ENCODE measurements around the gene CALHM5.
"Not testable (repeated sequence)": the region's sequence is repeated elsewhere in the genome, so short reads cannot be mapped to it uniquely, and the experiment has no call there.

The CALHM5 gene, protein sequence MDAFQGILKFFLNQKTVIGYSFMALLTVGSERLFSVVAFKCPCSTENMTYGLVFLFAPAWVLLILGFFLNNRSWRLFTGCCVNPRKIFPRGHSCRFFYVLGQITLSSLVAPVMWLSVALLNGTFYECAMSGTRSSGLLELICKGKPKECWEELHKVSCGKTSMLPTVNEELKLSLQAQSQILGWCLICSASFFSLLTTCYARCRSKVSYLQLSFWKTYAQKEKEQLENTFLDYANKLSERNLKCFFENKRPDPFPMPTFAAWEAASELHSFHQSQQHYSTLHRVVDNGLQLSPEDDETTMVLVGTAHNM

DNA sequence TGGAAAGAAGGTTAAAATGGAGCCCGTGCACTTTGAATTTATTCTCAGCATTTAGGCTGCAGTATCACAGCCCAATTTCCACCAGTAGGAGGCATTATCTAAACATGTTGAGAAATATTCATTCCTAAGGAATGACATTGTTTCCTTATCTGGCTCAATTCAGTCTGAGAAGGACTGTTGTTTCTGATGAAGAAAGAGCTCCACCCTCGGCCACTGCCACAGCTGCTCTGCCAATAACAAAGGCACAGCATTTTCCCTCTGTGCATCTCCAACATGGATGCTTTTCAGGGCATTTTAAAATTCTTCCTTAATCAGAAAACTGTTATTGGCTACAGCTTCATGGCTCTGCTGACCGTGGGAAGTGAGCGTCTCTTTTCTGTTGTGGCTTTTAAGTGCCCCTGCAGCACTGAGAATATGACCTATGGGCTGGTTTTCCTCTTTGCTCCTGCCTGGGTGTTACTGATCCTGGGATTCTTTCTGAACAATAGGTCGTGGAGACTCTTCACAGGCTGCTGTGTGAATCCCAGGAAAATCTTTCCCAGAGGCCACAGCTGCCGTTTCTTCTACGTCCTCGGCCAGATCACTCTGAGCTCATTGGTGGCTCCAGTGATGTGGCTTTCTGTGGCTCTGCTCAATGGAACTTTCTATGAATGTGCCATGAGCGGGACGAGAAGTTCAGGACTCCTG, at the start of gene CALHM5:
TSS of gene CALHM5 (plus strand) at position 216 of the 687 bp plus-strand sequence. CDS start at position 274, 58 bp downstream.
- DNase-seq (ENCODE audit: low read depth) = peak; percentile 88

DNA sequence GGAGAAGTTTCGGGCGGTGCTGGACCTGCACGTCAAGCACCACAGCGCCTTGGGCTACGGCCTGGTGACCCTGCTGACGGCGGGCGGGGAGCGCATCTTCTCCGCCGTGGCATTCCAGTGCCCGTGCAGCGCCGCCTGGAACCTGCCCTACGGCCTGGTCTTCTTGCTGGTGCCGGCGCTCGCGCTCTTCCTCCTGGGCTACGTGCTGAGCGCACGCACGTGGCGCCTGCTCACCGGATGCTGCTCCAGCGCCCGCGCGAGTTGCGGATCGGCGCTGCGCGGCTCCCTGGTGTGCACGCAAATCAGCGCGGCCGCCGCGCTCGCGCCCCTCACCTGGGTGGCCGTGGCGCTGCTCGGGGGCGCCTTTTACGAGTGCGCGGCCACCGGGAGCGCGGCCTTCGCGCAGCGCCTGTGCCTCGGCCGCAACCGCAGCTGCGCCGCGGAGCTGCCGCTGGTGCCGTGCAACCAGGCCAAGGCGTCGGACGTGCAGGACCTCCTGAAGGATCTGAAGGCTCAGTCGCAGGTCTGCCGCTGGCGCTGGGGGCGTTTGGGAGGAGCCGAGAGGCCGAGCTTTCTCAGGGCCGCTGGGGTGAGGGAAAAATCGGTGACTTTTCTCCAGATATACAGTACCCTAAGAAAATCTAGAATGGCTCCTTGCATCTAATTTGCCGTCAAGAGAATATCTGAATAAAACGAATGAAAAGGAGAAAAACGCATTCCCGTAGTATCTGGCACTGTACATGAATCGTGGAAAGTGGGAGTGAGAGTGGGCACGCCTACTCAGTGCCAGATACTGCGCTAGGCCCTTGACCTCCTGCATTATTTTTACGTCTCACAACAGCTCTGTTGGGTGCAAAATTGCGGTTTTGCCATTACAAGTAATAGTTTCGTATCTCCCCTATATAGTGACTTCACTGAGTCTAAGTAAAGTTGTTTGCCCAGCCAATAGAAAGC, 49.2 kb upstream of the CALHM5 start:
- peak; percentile 42 for DNase-seq (ENCODE audit: low read depth)

DNA sequence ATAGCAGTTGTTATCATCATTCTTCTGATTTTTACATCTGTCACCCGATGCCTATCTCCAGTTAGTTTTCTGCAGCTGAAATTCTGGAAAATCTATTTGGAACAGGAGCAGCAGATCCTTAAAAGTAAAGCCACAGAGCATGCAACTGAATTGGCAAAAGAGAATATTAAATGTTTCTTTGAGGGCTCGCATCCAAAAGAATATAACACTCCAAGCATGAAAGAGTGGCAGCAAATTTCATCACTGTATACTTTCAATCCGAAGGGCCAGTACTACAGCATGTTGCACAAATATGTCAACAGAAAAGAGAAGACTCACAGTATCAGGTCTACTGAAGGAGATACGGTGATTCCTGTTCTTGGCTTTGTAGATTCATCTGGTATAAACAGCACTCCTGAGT, 48.1 kb upstream of the CALHM5 start:
- no peak for DNase-seq (ENCODE audit: low read depth)

DNA sequence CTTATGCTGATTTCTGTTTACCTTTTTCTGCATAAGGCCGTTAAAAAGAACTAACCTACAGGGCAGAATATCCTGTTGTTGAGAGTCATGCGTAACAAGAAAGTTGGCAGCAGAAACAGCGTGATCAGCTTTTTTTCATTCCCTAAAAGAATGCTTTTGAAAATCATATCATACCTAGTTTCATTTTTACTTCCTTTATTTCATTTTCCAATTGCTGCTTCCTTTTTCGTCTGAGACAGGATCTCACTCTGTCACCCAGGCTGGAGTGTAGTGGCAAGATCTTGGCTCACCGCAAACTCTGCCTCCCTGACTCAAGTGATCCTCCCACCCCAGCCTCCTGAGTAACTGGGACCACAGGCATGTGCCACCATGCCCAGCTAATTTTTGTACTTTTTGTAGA, 46.2 kb upstream of the CALHM5 start:
- no peak for DNase-seq (ENCODE audit: low read depth)

DNA sequence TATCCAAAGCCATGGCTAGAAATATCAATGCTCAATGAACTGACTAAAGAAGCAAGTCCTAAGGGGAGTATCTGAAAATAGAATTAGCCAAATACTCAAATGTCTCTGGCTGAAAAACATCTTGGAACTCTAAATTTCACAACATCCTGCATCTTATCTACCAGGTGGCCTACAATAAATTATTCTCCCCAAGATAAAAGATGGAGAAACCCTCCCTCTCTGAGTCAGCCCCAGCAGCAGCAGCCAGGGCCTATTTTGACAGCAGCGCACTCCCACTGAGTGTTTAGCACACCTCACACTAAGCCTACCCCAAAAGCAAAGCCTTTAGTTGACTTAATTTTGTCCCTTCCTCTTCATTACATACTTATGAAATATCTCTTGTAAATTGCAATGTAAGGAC, 44.3 kb upstream of the CALHM5 start:
- no peak for DNase-seq (ENCODE audit: low read depth)

DNA sequence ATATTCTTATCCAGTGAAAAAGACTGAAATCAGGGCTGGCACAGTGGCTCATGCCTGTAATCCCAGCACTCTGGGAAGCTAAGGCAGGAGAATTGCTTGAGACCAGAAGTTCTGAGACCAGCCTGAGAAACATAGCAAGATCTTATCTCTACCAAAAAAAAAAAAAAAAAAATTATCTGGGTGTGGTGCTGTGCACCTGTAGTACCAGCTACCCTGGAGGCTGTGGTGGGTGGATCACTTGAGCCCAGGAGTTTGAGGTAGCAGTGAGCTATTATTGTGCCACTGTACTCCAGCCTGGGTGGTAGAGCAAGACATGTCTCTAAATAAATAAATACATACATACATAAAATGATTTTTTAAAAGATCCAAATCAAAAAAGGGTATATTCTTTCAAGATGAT, 43.9 kb upstream of the CALHM5 start:
- no peak for DNase-seq (ENCODE audit: low read depth)

DNA sequence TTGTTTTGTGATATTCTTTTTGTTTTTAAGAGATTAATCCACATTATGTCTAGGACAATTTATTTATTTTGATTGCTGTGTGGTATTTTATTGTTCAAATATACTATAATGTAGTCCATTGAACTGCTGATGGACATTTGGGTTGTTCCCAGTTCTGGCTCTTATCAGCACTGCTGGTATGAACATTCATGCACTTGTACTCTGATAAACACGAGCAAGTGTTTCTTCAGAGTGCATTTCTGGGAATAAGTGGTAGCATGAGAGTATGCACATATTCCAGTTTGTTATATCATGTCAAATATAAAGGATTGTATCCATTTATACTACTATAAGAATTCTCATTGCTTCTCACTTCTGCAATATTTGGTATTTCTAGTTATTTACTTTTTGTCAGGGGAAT, 43.1 kb upstream of the CALHM5 start:
- DNase-seq (ENCODE audit: low read depth) = no peak

DNA sequence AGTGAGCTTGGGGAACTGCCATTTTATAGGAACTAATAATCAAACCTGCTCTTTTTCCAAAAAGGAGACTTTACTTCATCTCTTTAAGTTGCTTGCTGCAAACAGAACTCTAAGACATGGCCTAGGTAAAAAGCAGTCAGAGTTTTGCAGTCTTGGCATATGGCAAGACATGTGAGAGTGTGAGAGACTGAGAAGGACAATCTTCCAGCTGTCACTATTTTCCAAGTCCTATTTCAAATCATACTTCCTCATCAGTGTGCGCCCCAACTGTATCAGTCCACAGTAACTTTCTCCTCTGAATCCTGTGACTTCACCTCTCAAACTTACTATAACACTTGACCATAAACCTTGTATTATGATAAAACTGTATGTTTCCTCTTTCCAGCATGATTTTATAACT, 39.9 kb upstream of the CALHM5 start:
- no peak for DNase-seq (ENCODE audit: low read depth)

DNA sequence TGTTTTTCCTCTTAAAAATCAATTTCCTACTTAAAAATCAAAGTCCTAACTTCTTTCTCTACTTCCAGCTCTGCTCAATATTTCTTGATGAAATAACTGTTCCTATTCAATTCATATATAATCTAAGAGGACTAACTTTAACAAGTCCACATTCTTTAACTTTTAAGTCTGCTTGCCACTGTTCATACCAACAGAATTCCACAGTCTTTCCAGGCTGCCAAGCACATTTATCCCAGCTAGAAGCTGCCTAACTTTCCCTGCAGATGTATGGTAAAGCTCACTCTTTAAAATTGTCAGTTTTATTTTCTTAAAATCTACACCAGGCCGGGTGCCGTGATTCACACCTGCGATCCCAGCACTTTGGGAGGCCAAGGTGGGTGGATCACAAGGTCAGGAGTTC, 38.7 kb upstream of the CALHM5 start:
- DNase-seq (ENCODE audit: low read depth) = peak; percentile 13

DNA sequence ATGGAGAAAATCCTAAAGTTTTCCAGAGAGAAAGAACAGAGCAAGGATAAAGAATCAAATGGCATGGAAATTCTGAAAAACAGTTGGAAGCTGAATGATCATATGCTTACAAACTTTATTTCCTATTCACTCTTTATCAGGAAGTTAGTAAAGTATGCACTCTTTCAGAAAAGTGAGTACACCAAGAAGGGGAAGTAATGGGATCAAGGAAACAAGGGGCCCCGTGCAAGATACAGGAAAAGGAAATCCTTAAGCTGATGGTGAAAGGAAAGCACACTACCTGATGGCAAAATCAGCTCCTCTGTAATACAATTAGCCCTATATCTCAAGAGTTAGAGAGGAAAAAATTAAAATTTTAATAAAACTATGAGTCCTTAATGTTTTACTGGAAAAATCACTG, 36.3 kb upstream of the CALHM5 start:
- DNase-seq (ENCODE audit: low read depth) = no peak

DNA sequence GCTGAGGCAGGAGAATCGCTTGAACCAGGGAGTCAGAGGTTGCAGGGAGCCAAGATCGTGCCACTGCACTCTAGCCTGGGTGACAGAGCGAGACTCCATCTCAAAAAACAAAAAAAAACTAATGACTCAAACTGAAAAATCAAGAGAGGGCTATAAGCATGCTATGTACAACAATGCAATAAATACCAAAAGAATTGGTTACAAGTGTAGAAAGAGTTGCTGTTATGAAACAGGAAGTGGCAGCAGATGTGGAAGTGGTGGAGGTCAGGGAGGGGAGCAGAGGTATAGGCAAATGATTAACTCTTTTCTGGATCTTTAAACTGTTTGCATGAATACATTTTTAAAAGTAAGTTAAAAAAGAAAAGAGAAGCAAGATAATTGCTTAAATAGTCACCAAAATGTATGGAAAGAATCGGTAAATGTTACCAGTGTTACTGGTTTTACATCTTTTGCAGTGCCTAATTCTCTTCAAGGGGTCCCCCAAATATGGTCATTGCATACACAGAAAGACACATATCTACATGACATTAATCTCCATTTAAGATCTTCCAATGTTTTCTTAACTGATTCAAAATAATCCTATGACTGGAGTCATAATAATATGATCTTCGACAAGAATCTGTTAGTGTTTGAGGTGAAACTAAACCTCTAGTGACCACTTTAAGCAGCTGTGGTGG, 35.3 kb upstream of the CALHM5 start:
- DNase-seq (ENCODE audit: low read depth) = peak; percentile 7

DNA sequence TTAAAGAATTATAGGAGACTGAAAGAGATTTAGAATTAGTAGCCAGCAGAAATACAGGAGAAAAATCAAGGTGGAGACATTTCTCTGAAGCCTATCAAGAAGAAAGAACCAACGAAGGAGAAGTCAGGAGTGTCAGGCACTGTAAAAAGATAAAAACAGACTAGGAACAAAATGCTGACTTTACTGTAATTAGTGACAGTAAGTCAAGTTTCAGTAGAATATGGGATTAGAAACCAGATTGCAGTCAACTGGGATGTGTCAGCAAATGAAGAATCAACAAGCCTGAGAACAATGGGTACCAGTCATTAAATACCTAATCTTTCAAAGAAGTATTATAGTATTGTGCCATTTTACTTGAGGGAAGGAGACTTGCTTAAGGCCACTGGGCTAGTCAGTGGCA, 28.7 kb upstream of the CALHM5 start:
- DNase-seq (ENCODE audit: low read depth) = no peak

DNA sequence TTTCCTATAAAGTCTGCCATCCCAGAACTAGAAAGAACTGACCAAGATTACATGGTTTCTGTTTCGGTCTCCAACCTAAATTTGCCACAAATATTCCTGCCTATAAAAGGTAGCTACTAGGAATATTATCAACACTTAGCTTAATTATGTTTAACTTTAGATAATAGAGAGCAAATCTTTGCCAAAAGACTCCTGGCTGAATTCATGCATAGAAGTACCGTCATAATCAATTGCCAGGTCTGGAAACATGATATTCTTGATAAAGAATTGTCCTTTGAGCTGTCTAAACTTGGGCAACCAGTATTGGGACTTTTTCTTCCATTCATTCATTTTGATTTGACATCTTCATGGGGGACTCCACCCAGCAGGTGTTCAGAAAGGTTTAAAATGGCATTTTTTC, 27.8 kb upstream of the CALHM5 start:
- DNase-seq (ENCODE audit: low read depth) = no peak

DNA sequence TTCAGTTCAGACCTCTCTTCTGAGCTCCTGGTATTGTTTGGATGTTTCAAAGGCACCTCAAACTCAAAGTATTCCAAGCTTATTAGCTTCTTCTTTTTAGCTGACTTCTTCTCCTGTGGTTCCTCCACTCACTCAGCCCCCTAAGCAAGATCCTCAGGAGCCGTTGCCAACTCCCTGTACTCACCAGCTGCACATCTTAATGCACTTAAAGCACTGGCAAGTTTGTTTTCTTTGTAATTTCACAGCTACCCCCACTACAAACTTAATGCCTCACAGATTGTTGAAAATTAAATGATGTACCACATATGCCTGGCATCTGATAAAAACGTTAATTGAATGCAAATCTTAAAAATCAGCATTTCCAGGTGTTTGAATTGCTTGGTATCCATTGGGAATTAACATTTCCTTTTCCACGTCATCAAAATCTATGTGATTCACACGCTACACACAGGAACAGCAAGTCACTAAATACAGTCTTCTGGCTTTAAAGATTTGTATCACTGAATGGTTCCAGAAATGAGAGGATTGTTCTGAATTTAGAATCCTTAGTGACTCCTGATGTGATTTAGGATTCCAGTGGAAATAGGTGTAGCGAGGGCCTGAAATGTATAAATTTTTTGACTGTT, 25.8 kb upstream of the CALHM5 start:
- no peak for DNase-seq (ENCODE audit: low read depth)

DNA sequence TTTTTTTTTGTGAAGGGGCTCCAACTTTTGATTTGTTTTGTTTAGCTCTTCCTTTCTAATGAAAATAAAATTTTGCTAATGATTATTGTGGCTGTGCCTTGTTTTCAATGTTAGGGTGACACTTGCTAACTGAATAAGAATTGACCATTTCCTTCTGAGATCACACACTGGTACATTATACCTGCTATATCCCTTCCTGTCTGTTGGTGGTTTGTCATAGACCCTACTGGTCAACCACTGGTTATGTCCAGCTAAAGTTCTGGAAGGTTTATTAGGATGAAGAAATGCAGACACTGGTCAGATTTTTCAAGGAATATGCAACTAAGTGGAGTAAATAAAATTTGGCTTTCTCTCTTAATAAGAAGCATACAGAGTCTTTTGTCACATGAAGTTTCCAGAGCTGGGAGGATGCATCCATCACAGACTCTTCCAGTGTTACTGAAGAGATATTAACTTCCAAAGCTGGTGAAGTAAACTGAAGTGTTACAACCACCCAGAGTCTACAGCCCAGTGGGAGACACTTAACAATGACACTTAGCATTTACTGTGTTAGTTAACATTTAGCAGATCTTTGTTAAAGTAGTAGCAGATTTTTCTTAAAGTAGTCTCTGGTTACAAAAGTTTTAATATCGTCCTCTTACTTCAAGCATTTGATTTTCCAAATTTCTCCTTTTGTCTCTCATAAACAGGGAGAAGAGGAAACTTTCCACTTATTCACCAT, 19.7 kb upstream of the CALHM5 start:
- no peak for DNase-seq (ENCODE audit: low read depth)

DNA sequence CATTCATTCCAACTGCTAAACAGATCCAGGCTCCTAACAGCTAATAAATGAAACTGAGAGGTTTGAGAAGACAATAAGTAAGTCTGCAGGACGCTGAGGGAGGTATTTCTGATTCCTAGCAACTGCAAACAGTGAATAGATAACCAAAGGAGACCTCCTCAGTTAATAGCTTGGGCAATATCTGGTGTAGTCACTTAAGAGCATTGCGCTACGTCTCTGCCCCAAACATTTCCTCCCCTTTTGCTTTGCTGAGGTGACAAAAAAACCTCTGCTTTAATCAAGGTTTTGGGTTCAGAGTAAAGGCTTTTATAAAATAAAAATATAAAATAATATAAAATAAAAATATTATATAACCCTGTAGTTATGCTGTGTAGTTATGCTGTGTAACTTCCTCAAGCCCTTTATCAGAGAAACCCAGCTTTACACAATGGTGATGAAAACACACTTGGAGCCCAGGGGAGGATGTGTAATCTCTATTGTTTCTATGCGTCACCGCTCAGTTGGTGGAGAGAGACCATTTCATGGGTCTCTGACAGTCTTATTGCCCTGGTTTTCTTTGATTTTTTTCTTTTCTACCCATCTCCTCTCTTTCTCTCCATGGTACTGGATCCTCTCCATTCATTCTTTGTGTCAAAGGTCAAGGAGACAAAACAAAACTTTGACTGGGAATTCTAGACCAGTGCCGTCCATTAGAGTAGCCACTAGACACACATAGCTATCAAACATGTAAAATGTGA, 18.9 kb upstream of the CALHM5 start:
- no peak for DNase-seq (ENCODE audit: low read depth)

DNA sequence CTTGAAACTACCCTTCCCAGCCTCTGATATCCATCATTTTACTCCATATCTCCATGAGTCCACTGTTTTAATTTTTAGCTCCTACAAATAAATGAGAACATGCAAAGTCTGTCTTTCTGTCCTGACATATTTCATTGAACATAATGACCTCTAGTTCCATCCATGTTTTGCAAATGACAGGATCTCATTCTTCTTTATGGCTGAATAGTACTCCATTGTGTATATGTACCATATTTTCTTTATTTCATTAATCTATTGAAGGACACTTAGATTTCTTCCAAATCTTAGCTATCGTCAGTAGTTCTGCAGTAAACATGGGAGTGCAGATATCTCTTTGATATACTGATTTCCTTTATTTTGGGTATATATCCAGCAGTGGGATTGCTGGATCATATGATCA, 16.3 kb upstream of the CALHM5 start:
- not testable (repeated sequence) for DNase-seq (ENCODE audit: low read depth)

DNA sequence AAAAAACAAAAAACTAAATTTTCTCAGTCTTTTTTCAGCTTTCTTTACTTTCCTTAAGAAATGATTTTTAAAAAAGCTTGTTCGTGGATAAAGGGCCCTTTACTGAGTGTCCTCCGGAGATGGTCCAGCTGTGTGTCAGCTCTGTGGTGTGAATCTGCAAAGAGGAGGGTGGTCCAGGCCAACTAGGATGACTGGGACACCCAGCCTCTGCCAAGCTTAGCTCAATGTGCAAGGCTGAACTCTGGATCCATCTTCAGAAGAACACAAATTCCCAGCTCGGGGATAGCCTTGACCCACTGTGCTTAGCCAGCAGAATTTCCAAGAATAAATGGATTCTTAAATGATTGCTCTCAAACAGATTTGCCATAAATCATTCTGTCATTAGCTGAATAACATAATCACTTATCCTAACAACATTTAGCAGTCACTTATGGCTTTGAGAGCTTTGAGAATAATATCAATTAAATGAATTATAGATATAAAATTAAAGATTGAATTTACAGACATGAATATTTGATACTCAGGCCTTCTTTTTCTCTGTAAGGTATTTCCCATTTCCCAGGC, 14.2 kb upstream of the CALHM5 start:
- no peak for DNase-seq (ENCODE audit: low read depth)

DNA sequence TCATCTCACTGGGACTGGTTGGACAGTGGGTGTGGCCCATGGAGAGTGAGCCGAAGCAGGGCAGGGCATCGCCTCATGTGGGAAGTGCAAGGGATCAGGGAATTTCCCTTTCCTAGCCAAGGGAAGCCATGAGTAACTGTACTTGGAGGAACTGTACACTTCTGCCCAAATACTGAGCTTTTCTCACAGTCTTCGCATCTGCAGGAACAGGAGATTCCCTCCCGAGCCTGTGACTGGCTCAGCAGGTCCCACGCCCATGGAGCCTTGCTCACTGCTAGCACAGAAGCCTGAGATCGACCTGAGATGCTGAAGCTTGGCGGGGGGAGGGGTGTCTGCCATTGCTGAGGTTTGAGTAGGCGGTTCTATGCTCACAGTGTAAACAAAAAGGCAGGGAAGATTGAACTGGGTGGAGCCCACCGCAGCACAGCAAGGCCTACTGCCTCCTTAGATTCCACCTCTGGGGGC, 10.4 kb upstream of the CALHM5 start:
- no peak for DNase-seq (ENCODE audit: low read depth)

DNA sequence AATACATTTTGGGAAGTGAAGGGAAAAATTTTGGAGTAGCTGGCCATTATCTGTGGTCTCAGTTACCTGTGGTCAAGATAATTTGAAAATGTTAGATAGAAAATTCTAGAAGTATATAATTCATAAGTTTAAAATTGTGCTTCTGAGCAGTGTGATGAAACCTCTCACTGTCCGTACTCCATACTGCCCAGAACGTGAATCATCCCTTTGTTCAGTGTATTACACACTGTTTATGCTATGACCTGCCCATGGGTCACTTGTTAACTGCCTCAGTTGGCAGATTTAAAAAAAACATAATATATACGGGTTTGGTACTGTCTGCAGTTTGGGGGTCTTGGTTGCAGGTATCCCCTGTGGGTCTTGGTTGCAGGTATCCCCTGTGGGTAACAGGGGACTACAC, 4.1 kb upstream of the CALHM5 start:
- no peak for DNase-seq (ENCODE audit: low read depth)

Data from fibroblast of gingiva (primary cell).